ENCODE measurements around the gene CEP112.

CEP112 gene

DNA sequence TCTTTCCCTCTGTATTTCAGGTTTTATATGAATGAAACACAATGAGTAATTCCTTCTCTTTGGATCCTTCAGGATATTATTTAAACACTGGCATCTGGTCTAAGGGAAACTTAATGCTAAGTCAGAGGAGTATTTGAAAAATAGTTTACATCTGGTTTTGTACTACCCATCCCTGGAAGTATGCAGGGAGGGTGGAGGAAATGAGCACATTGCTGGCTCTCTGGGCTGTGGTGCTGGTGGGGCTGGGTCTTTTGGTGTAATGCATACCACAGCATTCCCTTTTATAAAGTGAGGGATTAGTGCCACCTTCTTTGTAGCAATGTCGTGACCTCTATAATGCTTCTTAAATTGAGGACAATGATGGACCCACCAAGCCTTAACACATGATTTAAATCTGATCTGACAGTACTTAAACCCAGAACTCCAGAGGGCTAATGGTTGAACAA is 525.0 kb downstream of the CEP112 start:
- DNase-seq (ENCODE audit: low read depth), result no peak
- in situ Hi-C loops (cut with HindIII; ENCODE audit: low sequenced_read_pairs), result loop anchor here (10.0 kb wide), 1 partner anchor 72 kb away; no protein-coding TSS in a partner anchor
- no peak overlapping the region for H3K4me3 ChIP-seq (ENCODE audit: low read depth, low read length)
- TF ChIP-seq, protein P1, sequence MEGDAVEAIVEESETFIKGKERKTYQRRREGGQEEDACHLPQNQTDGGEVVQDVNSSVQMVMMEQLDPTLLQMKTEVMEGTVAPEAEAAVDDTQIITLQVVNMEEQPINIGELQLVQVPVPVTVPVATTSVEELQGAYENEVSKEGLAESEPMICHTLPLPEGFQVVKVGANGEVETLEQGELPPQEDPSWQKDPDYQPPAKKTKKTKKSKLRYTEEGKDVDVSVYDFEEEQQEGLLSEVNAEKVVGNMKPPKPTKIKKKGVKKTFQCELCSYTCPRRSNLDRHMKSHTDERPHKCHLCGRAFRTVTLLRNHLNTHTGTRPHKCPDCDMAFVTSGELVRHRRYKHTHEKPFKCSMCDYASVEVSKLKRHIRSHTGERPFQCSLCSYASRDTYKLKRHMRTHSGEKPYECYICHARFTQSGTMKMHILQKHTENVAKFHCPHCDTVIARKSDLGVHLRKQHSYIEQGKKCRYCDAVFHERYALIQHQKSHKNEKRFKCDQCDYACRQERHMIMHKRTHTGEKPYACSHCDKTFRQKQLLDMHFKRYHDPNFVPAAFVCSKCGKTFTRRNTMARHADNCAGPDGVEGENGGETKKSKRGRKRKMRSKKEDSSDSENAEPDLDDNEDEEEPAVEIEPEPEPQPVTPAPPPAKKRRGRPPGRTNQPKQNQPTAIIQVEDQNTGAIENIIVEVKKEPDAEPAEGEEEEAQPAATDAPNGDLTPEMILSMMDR (IDR thresholded peaks at IDR 0.05; ENCODE audit: low read depth, low read length, missing control alignments), result no peak

DNA sequence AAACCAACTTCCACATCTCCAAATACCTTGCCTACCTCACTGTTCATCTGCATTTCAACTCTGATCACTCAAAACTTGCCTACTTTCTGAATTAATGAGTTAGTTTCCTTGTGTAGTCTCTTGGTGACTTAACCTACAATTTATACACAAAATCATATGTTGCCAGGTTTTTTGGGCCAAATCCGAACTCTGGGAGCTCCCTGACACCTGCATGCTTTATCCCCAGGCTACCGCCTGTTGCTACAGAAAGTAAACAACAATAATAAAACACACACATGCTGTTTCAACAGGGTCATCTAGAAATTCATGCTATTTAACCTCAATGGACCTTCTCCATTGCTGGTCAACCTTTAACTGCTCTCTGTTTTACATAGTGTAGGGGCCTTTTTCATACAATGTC is 526.0 kb downstream of the CEP112 start:
- no peak for DNase-seq (ENCODE audit: low read depth)
- TF ChIP-seq, protein P1 (IDR thresholded peaks at IDR 0.05; ENCODE audit: low read depth, low read length, missing control alignments), result no peak
- H3K4me3 ChIP-seq (ENCODE audit: low read depth, low read length), result no peak overlapping the region
- in situ Hi-C loops (cut with HindIII; ENCODE audit: low sequenced_read_pairs), result loop anchor here (10.0 kb wide), 1 partner anchor 71 kb away; no protein-coding TSS in a partner anchor

DNA sequence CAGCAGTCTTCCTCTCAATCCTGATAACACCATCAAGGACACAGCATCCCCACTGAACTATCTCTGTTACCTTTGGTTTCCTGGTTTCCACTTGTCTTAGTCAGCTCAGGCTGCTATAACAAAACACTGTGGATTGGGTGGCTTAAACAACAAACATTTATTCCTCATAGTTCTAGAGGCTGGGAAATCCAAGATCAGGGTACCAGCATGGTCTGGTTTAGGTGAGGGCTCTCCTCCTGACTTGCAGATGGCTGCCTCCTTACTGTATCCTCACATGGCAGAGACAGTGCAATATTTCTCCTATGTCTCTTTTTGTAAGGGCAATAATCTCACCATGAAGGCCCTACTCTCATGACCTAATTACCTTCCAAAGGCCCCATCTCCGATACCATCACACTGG is 527.2 kb downstream of the CEP112 start:
- H3K4me3 ChIP-seq (ENCODE audit: low read depth, low read length), result no peak overlapping the region
- no peak for DNase-seq (ENCODE audit: low read depth)
- TF ChIP-seq, protein P1 (IDR thresholded peaks at IDR 0.05; ENCODE audit: low read depth, low read length, missing control alignments), result no peak
- in situ Hi-C loops (cut with HindIII; ENCODE audit: low sequenced_read_pairs), result loop anchor here (10.0 kb wide), 1 partner anchor 70 kb away; no protein-coding TSS in a partner anchor

DNA sequence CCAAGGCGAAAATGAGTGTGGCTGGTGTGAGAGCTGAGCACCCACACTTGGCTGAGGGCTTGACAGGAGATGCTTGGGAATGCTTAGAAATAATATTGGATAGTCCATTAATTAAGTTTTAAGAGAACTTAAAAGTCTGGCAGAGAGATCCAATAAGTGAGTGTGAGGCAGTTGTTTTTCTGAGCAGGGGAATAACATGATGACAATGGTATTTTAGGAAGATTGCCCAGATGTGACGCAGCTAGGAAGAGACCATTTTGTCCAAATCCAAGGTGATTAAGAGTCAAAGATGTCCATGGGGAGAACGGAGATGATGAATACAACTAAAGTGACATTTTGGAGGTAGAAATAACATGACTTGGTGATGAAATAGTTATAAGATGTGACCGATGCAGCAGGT is 527.7 kb downstream of the CEP112 start:
- DNase-seq (ENCODE audit: low read depth), result peak; percentile 9
- TF ChIP-seq, protein P1 (IDR thresholded peaks at IDR 0.05; ENCODE audit: low read depth, low read length, missing control alignments), result no peak
- no peak overlapping the region for H3K4me3 ChIP-seq (ENCODE audit: low read depth, low read length)
- in situ Hi-C loops (cut with HindIII; ENCODE audit: low sequenced_read_pairs), result loop anchor here (10.0 kb wide), 1 partner anchor 69 kb away; no protein-coding TSS in a partner anchor

DNA sequence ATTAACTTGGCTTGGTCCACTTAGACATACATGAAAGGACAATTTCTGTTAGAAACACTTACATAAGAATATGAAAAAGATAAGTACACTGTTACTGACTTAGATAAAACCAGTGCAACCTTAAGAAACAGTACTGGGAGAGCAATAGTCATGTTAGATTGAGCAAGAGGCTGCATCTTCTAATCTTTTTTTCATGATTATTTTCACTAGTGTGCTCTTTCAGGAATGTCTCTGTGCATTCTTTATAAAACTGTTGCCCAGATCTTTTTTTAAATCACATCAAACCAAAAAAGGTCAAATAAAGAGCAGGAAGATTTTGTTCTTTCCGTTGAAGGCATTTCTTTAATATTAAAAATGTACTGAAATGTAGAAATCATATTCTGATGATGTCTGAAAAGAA is 529.7 kb downstream of the CEP112 start:
- H3K4me3 ChIP-seq (ENCODE audit: low read depth, low read length), result no peak overlapping the region
- in situ Hi-C loops (cut with HindIII; ENCODE audit: low sequenced_read_pairs), result loop anchor here (10.0 kb wide), 1 partner anchor 67 kb away; no protein-coding TSS in a partner anchor
- TF ChIP-seq, protein P1 (IDR thresholded peaks at IDR 0.05; ENCODE audit: low read depth, low read length, missing control alignments), result no peak
- DNase-seq (ENCODE audit: low read depth), result no peak

DNA sequence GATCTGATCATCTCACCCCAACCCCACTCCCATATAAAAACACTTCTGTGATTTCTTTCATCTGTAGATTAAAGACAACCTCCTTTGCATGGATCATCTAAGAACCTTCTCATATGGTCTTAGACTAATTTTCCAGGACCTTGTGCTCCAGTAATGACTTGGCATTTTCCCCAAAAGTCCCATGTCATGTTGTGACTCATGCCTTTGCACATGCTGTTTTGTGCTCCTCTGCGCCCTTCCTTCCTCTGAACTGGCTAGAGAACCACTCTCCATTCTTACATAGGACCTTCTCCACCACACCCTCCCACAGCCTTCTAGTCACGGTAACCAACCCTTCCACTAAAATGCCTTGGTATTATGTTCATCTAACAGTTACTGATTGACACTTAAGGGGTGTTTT is 531.0 kb downstream of the CEP112 start:
- DNase-seq (ENCODE audit: low read depth), result peak; percentile 5
- TF ChIP-seq, protein P1 (IDR thresholded peaks at IDR 0.05; ENCODE audit: low read depth, low read length, missing control alignments), result no peak
- H3K4me3 ChIP-seq (ENCODE audit: low read depth, low read length), result no peak overlapping the region
- in situ Hi-C loops (cut with HindIII; ENCODE audit: low sequenced_read_pairs), result loop anchor here (10.0 kb wide), 1 partner anchor 66 kb away; no protein-coding TSS in a partner anchor

Data from astrocyte of the cerebellum (primary cell).